Natural killer cell (primary cell): ENCODE data around the gene TEX22. TPM values are rescaled to one million over a fixed set of nuclear protein-coding genes. Genes with fewer than 3 reads are reported as not detected.
A peak's percentile ranks its signal among the peaks of the same experiment; 100 is the strongest.

Experiments
- ATAC-seq, 3 donors: fragments of 150-1000 bp in 2 of 3; fragments of 200-7000 bp in 1 of 3; cut with Tn5 transposase; 1 replicate in 1 of 3; 2 replicates in 2 of 3; pipeline ENCODE4 v1.10.0; 2021; ENCODE audit warnings: mild to moderate bottlenecking in 2 of 3, moderate library complexity in 2 of 3
- DNase-seq, 2 donors: peaks; one replicate each; pipeline versions ENCODE4 v3.0.0 to v3.0.0-alpha.2; 2013 to 2021; ENCODE audit warnings: mixed read lengths in 1 of 2
- H3K27ac ChIP-seq: one replicate; pipeline ENCODE4 v1.5.1; 2013; ENCODE audit warnings: mild to moderate bottlenecking, low read length
- H3K27me3 ChIP-seq: one replicate; pipeline ENCODE4 v1.6.1; 2013; ENCODE audit warnings: low read length; ENCODE audit not compliant: control insufficient read depth, insufficient read depth
- H3K36me3 ChIP-seq: one replicate; pipeline ENCODE4 v1.6.1; 2013; ENCODE audit warnings: low read length; ENCODE audit not compliant: control insufficient read depth, insufficient read depth
- H3K4me1 ChIP-seq: one replicate; pipeline ENCODE4 v1.6.1; 2013; ENCODE audit warnings: low read length; ENCODE audit not compliant: control insufficient read depth, insufficient read depth
- H3K4me3 ChIP-seq: one replicate; pipeline ENCODE4 v1.5.1; 2013; ENCODE audit warnings: low read length
- H3K9me3 ChIP-seq: one replicate; pipeline ENCODE4 v1.6.1; 2013; ENCODE audit warnings: low read length; ENCODE audit not compliant: control insufficient read depth, insufficient read depth
- H3K27ac Mint-ChIP-seq, 2 donors: one replicate each; pipeline ENCODE4 v1.8.0; 2022; ENCODE audit warnings: mild to moderate bottlenecking in 2 of 2, mixed read lengths in 2 of 2, moderate library complexity in 1 of 2
- H3K27me3 Mint-ChIP-seq, 2 donors: one replicate each; pipeline ENCODE4 v1.8.0; 2022; ENCODE audit warnings: low read depth in 2 of 2, mixed read lengths in 2 of 2
- H3K36me3 Mint-ChIP-seq: one replicate; pipeline ENCODE4 v1.8.0; 2022; ENCODE audit warnings: mixed read lengths
- H3K4me1 Mint-ChIP-seq, 2 donors: one replicate each; pipeline ENCODE4 v1.8.0; 2022; ENCODE audit warnings: mixed read lengths in 2 of 2
- H3K4me3 Mint-ChIP-seq: one replicate; pipeline ENCODE4 v1.8.0; 2022; ENCODE audit warnings: mild to moderate bottlenecking, moderate library complexity, mixed read lengths
- H3K9me3 Mint-ChIP-seq, 2 donors: one replicate each; pipeline ENCODE4 v1.8.0; 2022; ENCODE audit warnings: mixed read lengths in 2 of 2
- CTCF ChIP-seq: fragments of 200-600 bp; IDR thresholded peaks from one replicate; pipeline ENCODE4 v1.8.0; 2022; ENCODE audit warnings: antibody characterized with exemption
- WGBS: methylation state at CpG from one replicate; pipeline ENCODE4 v1.1.7; 2013; ENCODE audit warnings: missing lambda C conversion rate; ENCODE audit not compliant: insufficient coverage; 5-methylcytosine and 5-hydroxymethylcytosine counted together
- intact Hi-C: fragments of 100-400 bp; cut with micrococcal nuclease; formaldehyde crosslinking; loops from one replicate; pipeline ENCODE4 v1.14.2; 2022
- total RNA-seq, 4 donors: library from RNA; stranded (reverse); fragments of 120-200 nt in 1 of 4; gene quantifications; one replicate each; pipeline versions ENCODE4 v1.2.3 to v1.2.4, GENCODE V29; 2013 to 2022

TEX22 gene
- total RNA-seq, 3 donors from 2014 or later (not counting 1 experiment from before 2014, with no cell fraction given): 0.23 to 1.9 (median 1.8) TPM

GRCh38 chr14:105355850-105356604 lies 42.3 kb upstream of the TEX22 start:
- DNase-seq (no peak), ATAC-seq (no peak)
- Mint-ChIP-seq H3K9me3 (no peaks in the 10 kb centered on the region), H3K4me3 (no peak overlapping the region), H3K36me3 (no peaks in the 10 kb centered on the region), H3K27ac (no peak overlapping the region), H3K4me1 (peaks cover 0 to 4% of the 10 kb centered on the region in 2 donors), H3K27me3 (no peaks in the 10 kb centered on the region)
- no peaks in the 10 kb centered on the region for H3K36me3 ChIP-seq
- WGBS: 95% methylated on average over 22 of the region's 22 CpGs
- H3K4me3 ChIP-seq: no peak overlapping the region
- H3K27ac ChIP-seq: no peak overlapping the region
- TF ChIP-seq CTCF: no peak
- H3K4me1 ChIP-seq: peaks cover 4% of the 10 kb centered on the region
- intact Hi-C loops: loop anchor here (10.0 kb wide), 1 partner anchor 381 kb away; the partner anchor contains the start of gene AHNAK2
- no peaks in the 10 kb centered on the region for H3K27me3 ChIP-seq
- no peaks in the 10 kb centered on the region for H3K9me3 ChIP-seq

- no peak overlapping the region for H3K27ac Mint-ChIP-seq
- intact Hi-C loops: loop anchor here (10.0 kb wide), 1 partner anchor 382 kb away; the partner anchor contains the start of gene AHNAK2
- WGBS: 97% methylated on average over 9 of the region's 9 CpGs
- Histone ChIP-seq H3K27ac (no peak overlapping the region), H3K4me3 (no peak overlapping the region), H3K9me3 (no peaks in the 10 kb centered on the region), H3K27me3 (no peaks in the 10 kb centered on the region), H3K4me1 (peaks cover 2% of the 10 kb centered on the region), H3K36me3 (no peaks in the 10 kb centered on the region)
- H3K4me1 Mint-ChIP-seq: peaks cover 0 to 3% of the 10 kb centered on the region in 2 donors
- no peaks in the 10 kb centered on the region for H3K36me3 Mint-ChIP-seq
- no peaks in the 10 kb centered on the region for H3K27me3 Mint-ChIP-seq
- no peak overlapping the region for H3K4me3 Mint-ChIP-seq
- H3K9me3 Mint-ChIP-seq: no peaks in the 10 kb centered on the region
- DNase-seq: no peak
- no peak for ATAC-seq
- TF ChIP-seq CTCF: no peak
These were observed 41.4 kb upstream of the TEX22 start for GRCh38 chr14:105356927-105357326.

GRCh38 chr14:105357626-105358025 lies 40.7 kb upstream of the TEX22 start:
- TF ChIP-seq CTCF: no peak
- no peaks in the 10 kb centered on the region for H3K27me3 Mint-ChIP-seq
- Histone ChIP-seq H3K4me1 (no peaks in the 10 kb centered on the region), H3K27me3 (no peaks in the 10 kb centered on the region), H3K4me3 (no peak overlapping the region), H3K36me3 (no peaks in the 10 kb centered on the region), H3K27ac (no peak overlapping the region), H3K9me3 (no peaks in the 10 kb centered on the region)
- WGBS: 94% methylated on average over 17 of the region's 17 CpGs
- no peak overlapping the region for H3K27ac Mint-ChIP-seq
- intact Hi-C loops: loop anchor here (10.0 kb wide), 1 partner anchor 383 kb away; the partner anchor contains the start of gene AHNAK2
- H3K4me3 Mint-ChIP-seq: no peak overlapping the region
- ATAC-seq: peak in 1 of 3 donors; percentile 5
- H3K9me3 Mint-ChIP-seq: no peaks in the 10 kb centered on the region
- DNase-seq: no peak
- no peaks in the 10 kb centered on the region for H3K36me3 Mint-ChIP-seq
- H3K4me1 Mint-ChIP-seq: no peaks in the 10 kb centered on the region
